Stimulated activated CD4-positive, alpha-beta T cell treated with anti-CD3 and anti-CD28 coated beads, Interleukin-15, amount 100 ng/mL, for 1 hour (primary cell): ENCODE measurements around the gene CHD5.

Source experiments
- DNase-seq, 2 donors: peaks; one replicate each; pipeline ENCODE4 v3.0.0-alpha.2; 2020; ENCODE audit warnings: low read depth in 1 of 2, low spot score in 1 of 2

CHD5 gene

DNA sequence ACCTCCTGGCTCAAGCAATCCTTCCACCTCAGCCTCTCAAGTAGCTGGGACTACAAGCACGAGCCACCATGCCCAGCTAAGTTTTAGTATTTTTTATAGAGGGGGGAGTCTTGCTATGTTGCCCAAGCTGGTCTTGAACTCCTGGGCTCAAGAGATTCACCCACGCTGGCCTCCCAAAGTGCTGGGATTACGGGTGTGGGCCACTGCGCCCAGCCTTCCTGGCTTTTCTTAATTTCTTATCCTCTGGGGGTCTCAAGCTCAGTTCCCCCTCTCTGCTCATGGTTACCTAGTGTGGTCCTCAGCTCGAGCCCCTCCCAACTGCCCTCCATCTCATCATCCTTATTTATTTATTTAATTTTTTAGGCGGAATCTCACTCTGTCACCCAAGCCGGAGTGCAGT, 22.1 kb upstream of the CHD5 start:
- DNase-seq = no peak

DNA sequence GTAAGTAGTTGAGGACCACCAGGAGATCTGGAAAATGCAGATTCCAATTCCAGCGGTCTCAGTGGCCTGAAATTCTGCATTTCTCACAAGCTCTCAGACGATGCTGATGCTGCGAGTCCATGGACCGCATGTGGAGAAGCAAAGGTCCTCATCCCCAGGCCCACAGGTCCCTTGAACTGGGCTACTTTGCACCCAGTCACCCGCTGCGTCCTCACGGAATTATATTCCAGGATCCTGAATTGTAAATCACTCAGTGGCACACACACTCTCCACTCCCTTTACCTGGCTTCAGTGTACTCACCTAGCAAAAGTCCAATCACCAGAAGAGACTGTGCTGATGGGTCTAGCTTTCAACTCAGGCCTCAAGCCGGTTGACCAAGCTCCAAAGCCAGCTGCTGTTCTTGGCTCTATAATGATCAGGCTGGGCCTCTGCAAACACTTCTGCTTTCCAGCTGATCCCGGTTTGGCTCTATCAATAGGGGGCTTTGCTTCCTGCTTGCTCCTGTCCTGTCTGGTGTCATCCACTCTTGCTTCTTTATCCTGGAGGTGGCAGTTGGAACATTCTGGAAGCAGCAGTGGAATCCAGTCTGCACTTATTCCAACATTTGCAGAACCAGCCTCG, 20.2 kb upstream of the CHD5 start:
- DNase-seq = no peak

DNA sequence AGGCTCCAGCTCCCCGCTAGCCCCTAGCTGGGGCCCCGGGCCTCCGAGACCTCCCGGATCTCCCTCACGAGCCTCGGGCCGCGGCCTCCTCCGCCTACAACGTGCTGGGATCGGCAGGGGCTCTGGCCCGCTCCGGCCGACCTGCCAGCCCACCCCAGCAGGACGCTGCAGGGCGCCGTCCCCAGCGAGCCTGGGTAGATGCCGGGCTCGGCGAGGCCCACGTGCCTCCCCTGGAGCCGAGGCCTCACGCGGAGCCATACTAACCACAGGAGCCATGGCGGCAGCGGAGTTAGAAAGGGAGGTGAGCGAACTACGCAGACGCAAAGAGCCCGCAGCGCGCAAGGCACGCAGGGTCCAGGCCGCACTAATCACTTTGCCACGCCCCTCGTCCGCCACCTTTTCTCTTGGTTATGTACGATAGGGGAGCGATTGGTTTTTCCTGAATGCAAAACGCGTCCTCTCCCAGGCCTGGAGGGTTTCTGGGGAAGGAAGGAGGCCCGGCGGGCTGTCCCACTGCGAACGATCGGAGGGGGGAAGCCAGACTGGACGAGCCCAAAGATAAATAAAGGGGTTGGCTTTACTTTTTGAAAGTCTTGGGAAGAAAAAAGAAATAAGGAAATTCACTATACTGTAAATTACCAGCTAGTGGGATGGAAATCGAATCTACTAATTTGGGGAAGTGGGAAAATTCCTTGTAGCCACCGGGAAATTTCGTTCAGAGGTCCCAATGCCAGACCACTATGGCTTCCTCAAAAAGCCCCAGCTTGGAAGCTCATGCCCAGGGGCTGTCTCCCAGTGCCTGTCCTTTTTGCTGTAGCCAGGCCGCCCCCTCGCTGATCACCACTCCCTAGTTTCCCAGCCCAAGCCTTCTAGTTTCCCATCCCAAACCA, 19.4 kb upstream of the CHD5 start, which contains the start of gene RPL22:
Gene RPL22, minus strand, starts transcription at position 298 of the 890 bp plus-strand sequence. Its CDS starts 22 bp downstream, at position 276.
- DNase-seq = peak; percentile 89 to 92

DNA sequence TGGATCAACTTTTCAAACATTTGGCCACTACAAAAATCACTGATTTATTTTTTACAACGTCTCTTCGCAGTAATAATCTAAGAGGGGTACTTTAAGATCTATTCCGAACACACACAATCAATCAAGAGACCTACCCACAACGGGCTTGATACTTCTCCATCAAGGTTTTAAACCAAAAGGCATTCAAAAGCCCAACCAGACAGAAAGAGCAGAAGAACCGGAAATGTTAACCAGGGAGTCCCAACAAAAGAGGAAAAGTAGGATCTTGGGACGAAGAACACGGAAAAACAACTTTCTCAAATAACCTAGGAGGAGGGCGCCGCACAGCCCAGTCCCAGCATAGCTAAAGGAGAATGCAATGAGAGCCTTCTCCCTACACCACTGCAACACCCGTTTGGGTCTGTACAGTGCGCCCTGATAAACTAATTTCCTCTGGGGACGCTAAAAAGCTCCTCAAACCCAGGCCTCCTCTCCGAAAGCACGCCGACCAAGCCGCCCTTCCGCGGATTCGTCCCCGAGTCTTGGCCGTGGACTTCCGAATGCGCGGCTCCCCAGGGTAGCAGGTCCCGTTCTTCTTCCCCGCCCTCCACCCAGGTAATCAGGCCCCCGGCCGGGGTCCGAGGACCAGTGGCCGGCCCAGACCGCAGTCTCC, 18.7 kb upstream of the CHD5 start:
- DNase-seq = no peak

DNA sequence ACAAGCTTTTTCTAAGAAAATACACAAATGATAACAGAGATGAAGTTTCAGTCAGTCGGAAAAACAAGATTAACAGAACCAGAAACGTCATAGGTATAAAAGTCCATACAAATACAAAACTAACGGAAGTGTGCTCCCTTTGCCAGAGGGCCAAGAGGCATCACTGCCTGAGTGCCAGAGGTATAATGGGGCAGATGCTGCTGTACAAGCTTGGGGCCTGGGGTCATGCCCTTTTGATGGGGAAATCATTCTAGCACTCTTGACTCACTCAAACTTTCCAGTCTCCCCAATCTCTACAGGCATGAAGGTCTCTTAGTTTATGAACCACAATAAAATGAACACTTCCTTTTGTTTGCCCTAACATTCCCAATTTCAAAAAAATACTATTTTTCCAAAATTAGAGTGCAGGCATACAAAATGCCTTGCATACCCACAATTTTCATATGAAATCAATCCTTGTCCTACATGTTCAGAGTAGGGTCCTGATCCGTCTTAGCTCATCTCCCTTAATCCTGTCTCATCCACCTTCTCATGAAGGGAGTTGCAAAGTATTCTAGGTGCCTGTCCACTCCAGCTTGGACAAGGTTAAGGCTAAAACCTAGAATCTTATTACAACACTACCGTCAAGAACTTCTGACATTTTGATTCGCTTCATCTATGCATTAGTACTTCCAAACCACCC, 17.8 kb upstream of the CHD5 start:
- DNase-seq = no peak

DNA sequence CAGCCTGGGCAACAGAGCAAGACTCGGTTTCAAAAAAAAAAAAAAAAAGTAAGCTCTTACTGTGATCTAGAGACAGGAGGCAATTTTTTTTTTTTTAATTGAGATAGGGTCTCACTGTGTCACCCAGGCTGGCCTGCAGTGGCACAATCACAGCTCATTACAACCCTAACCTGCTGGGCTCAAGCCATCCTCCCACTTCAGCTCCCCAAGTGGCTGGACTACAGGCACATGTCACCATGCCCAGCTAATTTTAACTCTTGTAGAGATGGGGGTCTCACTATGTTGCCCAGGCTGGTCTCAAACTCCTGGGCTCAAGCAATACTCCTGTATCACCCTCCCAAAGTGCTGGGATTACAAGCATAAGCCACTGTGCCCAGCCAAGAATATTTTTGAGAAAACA, 11.8 kb upstream of the CHD5 start:
- DNase-seq = no peak

DNA sequence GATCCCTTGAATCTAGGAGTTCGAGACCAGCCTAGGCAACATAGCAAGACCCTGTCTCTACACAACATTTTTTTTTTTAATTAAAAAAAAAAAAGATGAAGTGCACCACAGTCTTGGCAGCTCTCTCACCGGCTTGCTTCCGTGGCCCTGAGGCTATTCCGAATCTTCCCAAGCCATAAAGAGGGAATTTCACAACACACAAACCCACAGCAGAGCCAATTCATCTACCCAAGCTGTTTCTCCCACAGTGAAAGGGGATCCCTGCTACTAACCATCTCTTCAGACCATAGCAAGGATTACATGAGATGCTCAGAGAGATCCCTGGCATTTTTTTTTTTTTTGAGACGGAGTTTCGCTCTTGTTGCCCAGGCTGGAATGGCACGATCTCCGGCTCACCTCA, 8.3 kb upstream of the CHD5 start:
- DNase-seq = no peak

DNA sequence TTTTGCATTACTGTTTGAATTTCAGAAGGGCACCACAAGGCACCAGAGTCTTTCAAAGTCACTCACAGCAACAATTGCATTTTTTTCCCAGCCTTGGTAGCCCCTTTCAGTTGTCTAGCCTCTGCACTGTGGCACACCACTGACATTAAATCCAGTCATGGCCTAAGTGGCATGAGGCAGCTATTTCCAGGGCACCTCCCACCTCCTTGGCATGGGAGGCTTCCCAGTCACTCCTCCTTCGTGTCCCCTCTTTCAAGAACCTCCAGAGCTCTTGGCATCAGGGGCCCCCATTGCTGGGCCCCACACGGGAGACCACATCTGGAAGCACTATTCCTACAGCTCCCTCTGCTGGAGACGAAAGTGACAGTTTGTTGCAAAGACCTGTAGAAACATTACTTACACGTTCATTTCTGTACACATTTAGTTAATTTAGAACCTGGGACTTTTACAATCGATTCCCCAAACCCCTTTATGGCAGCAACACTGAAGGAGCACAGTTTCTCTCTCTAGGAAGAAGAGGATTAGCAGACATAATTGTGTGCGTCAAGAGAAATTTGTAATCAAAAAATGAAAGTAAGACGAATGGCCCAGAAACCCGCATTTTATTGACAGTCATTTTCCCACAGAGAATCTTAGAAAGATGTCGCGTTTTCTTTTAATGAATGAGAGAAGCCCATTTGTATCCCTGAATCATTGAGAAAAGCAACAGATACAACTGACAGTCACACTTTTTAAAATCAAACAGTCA, 5.7 kb upstream of the CHD5 start:
- no peak for DNase-seq

DNA sequence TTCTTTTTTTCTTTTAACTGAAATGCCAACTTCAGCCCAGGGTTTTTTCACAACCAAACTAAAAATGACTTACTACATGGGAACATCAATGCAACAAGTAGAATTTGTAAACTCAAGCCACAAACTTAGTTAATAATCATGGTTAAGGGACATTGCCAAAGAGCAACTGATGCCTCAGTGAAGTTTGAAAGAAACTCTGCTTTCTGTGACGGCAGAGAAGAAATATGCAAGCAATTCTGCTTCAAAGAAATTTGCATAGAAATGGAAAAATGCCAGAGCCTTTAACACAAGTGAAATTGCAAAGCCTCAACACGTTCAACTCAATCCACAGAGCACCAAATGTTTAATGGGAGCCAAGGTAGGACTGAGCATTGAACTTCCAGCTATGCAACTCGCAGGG, 5.0 kb upstream of the CHD5 start:
- DNase-seq = no peak

DNA sequence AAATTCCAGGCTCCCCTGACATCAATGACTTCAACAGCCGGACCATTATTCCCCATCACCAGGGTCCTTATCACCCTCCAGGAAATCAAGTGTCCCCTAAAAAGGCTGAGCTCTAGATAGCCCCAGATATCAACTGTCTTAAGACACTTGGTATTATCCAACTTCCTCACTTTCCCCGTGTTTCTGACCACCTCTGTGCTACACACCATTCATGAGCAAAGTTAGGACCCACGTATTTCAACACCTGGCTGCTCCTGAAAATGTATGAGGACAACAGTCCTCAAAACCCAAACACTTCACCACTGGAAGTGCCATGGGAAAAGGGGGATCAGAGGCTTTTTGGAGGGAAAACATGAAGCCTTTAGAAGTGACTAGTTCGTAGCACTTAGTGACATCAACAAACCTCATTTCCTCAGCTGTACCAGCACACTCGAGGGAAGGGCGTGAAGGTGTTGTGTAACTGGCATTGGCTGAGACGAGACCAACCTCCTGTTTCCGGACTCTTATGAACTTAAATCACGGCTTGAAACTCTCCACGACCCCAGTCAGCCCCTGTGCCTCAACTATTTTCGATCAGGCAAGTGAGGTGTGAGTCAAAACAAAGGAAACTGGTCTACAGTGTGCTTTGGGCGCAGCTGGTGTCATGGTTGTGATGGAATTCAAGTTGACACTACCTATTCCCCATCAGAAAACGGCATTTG, 4.1 kb upstream of the CHD5 start:
- DNase-seq = no peak

DNA sequence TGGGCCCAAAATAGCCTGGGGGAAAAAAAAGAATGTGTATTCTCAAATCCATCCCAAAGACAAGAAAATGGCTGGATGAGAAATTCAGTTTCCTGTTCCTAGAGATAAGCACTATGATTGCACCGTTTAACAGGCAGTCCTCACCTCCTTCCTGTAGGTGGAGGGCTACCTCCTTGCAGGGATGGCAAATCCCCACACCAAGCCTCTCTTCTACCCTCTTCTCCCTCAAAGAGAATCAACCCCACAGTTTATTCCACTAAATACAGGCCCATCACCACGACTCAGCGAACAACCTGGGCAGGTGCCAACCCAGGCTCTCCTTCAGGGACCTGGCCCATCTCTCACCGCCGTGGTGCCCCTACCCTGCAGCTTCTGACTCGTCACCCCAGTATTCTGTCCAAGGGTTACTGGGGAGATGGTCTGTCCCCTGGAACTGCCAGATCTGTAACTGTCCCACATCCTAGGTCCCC, 3.4 kb upstream of the CHD5 start:
- DNase-seq = no peak

DNA sequence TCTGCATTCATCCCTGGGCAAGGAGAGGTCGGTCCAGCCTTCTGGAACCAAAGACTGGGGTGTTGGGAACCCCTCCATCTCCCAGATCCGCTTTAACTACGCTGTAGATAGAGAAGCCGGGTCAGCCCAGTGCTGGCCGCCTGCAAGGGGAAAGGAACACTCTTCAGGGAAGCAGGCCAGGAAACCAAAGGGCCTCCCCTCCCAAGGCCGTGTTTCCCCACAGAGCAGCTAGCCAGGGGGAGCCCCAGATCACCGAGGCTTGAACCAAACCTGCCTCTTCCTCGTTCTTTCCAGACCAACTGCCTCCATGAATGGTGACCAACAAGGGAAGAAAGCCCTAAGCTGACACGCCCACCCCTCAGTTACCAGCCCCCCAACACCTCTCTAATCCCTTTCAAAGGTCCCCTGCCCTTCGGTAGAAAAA, 1.2 kb upstream of the CHD5 start:
- DNase-seq = no peak

DNA sequence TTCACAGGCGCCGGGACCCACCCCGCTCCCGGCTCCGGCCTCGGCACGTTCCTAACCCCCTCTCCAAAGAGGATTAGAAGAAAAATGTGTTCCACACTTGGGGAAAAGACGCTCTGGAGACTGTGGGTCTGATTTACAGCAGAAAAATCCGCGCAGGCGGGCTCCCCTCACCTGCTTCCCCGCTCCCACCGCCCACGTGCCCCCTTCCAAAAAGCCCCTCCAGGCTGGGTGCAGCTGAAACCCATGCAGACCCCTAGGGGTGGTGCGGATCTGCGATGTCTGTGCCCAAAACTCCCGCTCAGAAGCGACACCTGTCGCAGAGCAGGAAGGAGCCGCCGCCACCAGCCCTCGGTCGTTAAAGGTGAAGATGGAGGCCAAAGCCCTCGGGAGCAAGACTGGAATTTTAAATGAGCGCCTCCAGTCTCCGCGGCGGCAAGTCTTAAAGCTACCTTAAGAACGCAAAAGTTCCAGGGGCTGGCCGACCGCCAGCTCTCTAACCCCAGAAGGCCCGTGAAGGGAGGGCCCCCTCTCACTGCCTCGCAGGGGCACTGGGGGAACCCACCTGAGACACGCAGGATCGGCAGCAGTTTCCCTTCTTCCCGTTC, 688 bp upstream of the CHD5 start:
- DNase-seq = no peak

DNA sequence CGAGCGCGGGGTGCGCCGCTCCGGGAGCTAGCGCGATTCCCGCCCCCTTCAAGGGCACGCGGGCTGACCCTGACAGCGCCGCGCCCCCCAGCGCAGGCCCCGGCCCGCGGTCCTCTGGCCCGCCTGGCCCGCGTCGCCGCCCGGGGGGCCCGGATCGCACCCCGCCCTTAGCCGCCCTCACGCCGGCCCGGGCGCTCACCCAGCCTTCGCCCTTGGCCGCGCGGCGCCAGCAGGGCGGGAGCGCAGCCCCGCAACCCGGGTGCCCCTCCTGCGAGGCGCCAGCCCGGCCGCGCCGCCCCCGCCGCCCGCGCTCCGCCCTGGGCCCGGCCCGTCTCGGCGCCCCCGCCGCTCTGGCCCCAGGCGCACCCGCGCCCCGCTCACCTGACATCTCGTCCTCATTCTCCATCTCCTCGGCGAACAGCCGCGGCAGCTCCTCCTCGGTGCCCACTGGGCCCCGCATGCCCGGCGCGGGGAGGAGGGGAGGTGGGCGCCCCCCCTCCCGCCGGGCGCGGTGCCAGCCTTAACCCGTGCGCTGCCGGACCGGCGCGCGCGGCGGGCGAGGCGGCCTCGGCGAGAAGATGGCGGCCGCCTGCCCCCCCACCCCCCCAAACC, 451 bp downstream of the CHD5 start:
- DNase-seq = no peak

DNA sequence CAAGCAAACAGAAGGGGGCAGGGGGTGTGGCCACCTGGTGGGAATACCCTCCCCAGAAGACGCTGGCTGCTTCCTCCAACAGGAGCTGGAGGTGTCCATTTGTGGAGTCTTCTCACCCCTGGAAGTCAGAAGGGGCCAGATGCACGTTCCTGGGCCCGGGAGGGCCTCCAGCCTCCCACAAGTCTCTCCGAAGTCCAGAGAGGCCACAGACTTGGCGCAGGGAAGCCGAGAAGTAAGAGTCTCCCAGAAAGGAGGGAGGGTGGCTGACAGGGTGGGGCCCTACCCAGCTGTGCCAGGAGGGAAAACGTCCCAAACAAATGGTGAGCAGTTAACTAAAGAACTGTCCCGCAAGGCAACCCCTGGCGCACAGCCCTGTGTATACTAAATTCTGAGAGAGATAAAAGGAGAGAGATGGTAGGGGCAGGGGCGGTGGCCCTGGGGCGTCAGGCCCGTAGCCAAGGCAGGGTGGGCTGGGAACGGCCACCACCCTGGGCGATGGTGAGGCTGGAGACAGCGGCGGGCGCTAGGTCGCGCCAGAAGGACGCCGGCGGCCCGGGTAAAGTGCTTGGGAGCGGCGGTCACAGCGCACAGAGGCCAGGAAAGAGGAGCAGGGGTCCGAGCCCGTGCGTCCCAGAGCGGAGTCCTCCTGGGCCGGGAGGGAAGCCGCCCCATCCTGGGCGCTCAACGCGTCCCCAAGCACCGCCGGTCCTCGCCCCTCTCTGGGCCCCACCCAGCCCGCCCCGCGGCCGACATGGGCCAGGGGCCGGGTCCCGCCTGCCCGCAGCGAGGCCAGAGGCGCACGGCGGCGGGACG, 1.2 kb downstream of the CHD5 start:
- DNase-seq = no peak

DNA sequence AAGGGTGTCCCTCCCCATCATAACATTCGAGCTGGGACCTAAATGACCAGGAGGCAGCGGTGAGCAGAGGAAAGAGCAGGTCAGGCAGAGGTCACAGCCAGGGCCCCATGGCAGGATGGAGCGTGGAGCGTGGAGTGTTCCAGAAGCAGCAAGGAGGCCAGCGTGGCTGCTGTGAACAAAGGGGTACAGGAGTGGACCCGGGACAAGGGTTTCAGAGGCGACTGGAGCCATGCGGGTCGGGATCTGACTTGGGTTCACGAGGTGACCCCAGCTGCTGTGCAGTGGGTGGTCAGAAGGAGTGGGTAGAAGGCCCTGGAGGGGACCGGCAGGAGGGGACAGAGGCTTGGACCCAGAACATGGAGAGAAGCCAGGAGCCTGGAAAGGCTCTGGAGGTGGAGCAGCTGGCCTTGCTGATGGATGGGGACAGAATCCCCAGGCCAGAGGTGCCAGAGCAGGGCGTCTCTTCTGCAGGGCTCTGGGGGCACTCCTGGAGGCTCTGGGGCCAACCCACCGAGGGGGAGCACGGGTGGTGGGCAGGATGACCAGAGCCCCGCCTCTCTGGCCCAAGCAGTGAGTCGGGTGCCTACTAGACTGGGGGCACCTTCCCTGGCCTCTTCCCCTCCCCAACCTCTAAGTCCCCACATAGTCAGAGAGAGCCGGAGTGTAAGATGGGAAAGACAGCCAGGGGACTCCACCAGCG, 2.3 kb downstream of the CHD5 start:
- no peak for DNase-seq

DNA sequence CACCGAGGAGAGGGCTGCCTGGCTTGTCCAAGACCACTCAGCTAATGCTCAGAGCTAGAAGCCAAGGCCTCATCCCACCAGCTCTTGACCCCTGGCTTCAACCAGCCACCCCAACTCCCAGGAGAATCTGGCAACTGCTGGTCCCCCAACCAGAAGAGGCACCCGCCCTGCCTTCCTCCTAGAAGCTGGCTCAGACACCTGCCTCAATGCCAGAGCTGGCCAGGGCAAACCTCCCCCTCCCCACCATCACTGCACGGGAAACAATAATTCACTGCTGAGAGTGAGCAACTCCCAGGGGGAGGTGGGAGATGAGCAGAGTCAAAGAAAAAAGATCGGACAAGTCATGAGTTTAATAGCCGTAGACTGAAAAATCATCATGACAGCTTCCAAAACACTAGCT, 3.3 kb downstream of the CHD5 start:
- DNase-seq = no peak

DNA sequence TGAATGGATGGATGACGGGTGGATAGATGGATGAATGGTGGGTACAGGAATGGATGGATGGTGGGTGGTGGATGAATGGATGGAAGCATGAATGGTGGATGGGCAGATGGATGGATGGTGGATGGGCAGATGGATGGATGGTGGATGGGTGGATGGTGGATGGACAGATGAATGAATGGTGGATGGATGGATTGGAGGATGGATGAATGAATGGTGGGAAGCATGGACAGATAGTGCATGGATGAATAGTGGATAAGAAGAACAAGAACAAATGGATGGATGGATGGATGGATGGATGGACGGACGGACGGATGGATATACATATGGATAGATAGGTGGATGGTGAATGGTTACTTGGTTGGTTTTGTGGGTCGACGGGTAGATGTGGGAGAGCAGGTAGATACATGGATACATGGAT, 4.7 kb downstream of the CHD5 start:
- DNase-seq = no peak
